DOHH2 (cell line): ENCODE measurements around the gene CD200.

Source experiments
- H3F3A ChIP-seq: fragments of 200-600 bp; sonication (generic), shearing (Covaris generic); 2 replicates; pipeline ENCODE4 v1.6.0; 2016; ENCODE audit warnings: antibody characterized with exemption, mild to moderate bottlenecking; ENCODE audit not compliant: control insufficient read depth, insufficient read depth
- H3K27ac ChIP-seq: fragments of 200-600 bp; sonication (generic); 2 replicates; pipeline ENCODE4 v1.5.1; 2014; ENCODE audit warnings: low read depth, mild to moderate bottlenecking, low read length, moderate library complexity
- H3K27me3 ChIP-seq: fragments of 200-600 bp; sonication (generic); 2 replicates; pipeline ENCODE4 v1.6.1; 2014; ENCODE audit warnings: mild to moderate bottlenecking, low read length, mixed read lengths; ENCODE audit not compliant: control insufficient read depth
- H3K36me3 ChIP-seq: fragments of 200-600 bp; sonication (generic); 2 replicates; pipeline ENCODE4 v1.6.1; 2014; ENCODE audit warnings: mild to moderate bottlenecking, low read length, moderate library complexity, mixed read lengths; ENCODE audit not compliant: control insufficient read depth
- H3K4me1 ChIP-seq: fragments of 200-600 bp; sonication (generic); 2 replicates; pipeline ENCODE4 v1.6.1; 2014; ENCODE audit warnings: mild to moderate bottlenecking, low read length, mixed read lengths; ENCODE audit not compliant: control insufficient read depth
- H3K4me2 ChIP-seq: fragments of 200-600 bp; sonication (generic); 2 replicates; pipeline ENCODE4 v1.6.0; 2014; ENCODE audit warnings: mild to moderate bottlenecking, low read length, moderate library complexity
- H3K4me3 ChIP-seq: fragments of 200-600 bp; sonication (generic); 2 replicates; pipeline ENCODE4 v1.5.1; 2014; ENCODE audit warnings: mild to moderate bottlenecking, low read length, mixed read lengths
- H3K79me2 ChIP-seq: fragments of 200-600 bp; sonication (generic); 2 replicates; pipeline ENCODE4 v1.6.1; 2014; ENCODE audit warnings: mild to moderate bottlenecking, low read length, mixed read lengths; ENCODE audit not compliant: control insufficient read depth
- H3K9me2 ChIP-seq: fragments of 200-600 bp; sonication (generic); replicated peaks from 2 replicates; pipeline ENCODE4 v1.6.1; 2014; ENCODE audit warnings: mild to moderate bottlenecking, low read length, mixed read lengths; ENCODE audit not compliant: control insufficient read depth
- H3K9me3 ChIP-seq: fragments of 200-600 bp; sonication (generic); 2 replicates; pipeline ENCODE4 v1.6.1; 2014; ENCODE audit warnings: antibody characterized with exemption, low read length, mixed read lengths; ENCODE audit not compliant: control insufficient read depth, insufficient read depth
- H4K20me1 ChIP-seq: fragments of 200-600 bp; sonication (generic); 2 replicates; pipeline ENCODE4 v1.6.0; 2014; ENCODE audit warnings: low read depth, mild to moderate bottlenecking, antibody characterized with exemption, low read length, moderate library complexity; ENCODE audit not compliant: control insufficient read depth, insufficient read depth
- EZH2phosphoT487 ChIP-seq: fragments of 200-600 bp; sonication (generic); IDR thresholded peaks from 2 replicates; pipeline ENCODE4 v1.6.1; 2017; ENCODE audit warnings: borderline replicate concordance, mild to moderate bottlenecking, antibody characterized with exemption, low read length, moderate library complexity, mixed read lengths
- TF ChIP-seq, protein P1 (sequence below): fragments of 200-600 bp; sonication (generic); IDR thresholded peaks from one replicate; pipeline ENCODE4 v1.5.1; 2014; ENCODE audit warnings: antibody characterized with exemption, mild to moderate bottlenecking, low read depth, low read length; ENCODE audit not compliant: poor library complexity, severe bottlenecking

The CD200 gene

DNA sequence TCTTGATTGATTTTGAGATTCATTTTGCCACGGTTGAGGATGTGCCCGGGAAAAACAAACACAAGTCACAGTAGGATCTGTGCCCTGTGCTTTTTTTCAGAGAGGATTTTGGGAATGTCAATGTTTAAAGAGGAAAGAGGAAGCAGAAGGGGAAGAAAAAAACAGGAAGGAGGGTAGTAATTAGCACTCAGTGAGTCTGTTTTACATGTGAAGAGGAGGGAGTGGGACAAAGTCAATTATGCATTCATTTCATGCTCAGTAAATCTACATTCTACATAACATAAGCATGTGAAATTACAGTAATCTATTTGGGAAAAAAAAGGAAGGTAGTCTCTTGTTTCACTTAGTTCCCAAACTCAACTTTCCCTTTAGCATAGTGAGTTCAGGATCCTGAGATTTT lies 18.3 kb upstream of the CD200 start:
- Histone ChIP-seq H3K9me2 (no peaks in the 10 kb centered on the region), H3K4me2 (no peak overlapping the region)

DNA sequence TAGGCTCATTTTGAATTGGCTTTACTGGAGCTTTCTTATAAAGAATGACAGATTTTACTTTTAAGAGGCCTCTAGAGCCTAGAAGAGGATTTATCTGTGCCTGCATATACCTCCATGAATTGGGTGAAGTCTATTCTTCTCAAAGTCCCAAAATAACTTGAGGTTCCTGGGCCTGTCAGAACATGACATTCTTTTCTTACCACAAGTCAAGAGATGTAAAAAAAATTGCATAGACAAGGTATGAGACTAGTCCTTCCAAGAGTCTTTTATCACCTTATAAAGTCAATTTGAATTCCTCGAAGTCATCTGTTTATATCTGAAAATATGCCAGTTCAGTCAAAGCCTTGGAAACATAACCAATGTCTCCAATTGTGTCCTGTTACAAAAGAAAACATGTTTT lies 17.2 kb upstream of the CD200 start:
- H3F3A ChIP-seq, result no peaks in the 10 kb centered on the region
- peaks cover 14% of the 10 kb centered on the region; the same call in 1 of the 2 replicates for H3K9me3 ChIP-seq
- H3K27me3 ChIP-seq, result no peaks in the 10 kb centered on the region
- H3K4me2 ChIP-seq, result no peak overlapping the region
- no peaks in the 10 kb centered on the region for H3K79me2 ChIP-seq
- H3K27ac ChIP-seq, result no peak overlapping the region
- H3K4me3 ChIP-seq, result no peak overlapping the region
- H4K20me1 ChIP-seq, result no peaks in the 10 kb centered on the region
- peaks cover 16% of the 10 kb centered on the region for H3K4me1 ChIP-seq
- no peaks in the 10 kb centered on the region for H3K36me3 ChIP-seq
- H3K9me2 ChIP-seq, result no peaks in the 10 kb centered on the region
- TF ChIP-seq, protein P1, sequence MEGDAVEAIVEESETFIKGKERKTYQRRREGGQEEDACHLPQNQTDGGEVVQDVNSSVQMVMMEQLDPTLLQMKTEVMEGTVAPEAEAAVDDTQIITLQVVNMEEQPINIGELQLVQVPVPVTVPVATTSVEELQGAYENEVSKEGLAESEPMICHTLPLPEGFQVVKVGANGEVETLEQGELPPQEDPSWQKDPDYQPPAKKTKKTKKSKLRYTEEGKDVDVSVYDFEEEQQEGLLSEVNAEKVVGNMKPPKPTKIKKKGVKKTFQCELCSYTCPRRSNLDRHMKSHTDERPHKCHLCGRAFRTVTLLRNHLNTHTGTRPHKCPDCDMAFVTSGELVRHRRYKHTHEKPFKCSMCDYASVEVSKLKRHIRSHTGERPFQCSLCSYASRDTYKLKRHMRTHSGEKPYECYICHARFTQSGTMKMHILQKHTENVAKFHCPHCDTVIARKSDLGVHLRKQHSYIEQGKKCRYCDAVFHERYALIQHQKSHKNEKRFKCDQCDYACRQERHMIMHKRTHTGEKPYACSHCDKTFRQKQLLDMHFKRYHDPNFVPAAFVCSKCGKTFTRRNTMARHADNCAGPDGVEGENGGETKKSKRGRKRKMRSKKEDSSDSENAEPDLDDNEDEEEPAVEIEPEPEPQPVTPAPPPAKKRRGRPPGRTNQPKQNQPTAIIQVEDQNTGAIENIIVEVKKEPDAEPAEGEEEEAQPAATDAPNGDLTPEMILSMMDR, result no peak
- TF ChIP-seq EZH2phosphoT487, result no peak

More for the DNA sequence above, 18.3 kb upstream of the CD200 start:
- TF ChIP-seq EZH2phosphoT487, result no peak
- TF ChIP-seq, protein P1, result no peak
- no peak overlapping the region for H3K4me3 ChIP-seq
- H3K4me1 ChIP-seq, result peaks cover 13% of the 10 kb centered on the region
- H3K27me3 ChIP-seq, result no peaks in the 10 kb centered on the region
- no peaks in the 10 kb centered on the region for H3F3A ChIP-seq
- H3K27ac ChIP-seq, result no peak overlapping the region
- H4K20me1 ChIP-seq, result no peaks in the 10 kb centered on the region
- H3K9me3 ChIP-seq, result peaks cover 14% of the 10 kb centered on the region; the same call in 1 of the 2 replicates
- no peaks in the 10 kb centered on the region for H3K36me3 ChIP-seq
- H3K79me2 ChIP-seq, result no peaks in the 10 kb centered on the region

DNA sequence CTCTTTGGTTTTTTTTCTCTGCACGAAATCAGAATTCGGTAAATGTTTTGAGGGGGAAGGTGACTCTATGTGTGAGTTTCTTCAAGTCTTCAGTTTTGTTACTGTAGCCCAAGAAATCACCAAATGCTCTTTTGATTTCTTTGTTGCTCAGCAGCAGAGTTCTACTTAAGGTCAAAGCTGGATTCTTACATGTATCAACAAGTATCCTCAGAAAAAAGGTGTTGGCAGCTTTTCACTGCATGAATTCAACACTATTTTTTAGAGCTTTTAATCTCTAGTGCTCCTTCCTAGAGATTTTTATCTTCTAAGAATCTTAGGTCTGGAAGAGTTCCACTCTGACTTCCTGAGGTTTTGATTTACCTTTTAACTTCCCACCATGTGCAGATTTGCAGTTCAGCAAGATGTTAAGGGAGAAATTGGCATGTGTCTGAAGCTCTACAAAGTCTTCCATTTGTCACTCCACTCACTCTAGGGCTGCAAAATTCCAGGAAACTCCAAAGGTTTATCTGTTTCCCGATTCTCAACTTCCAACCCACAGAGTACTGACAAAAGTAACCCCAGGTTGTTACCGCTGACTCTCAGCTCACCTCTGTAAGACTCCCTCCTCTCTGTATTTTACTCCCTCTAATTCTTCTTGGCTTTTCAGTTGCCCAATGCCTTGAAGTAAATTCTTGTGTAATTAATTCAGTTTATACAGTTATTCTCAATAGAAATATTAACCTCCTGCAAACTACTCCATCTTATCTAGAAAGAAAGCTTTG lies 13.3 kb upstream of the CD200 start:
- no peak overlapping the region for H3K27ac ChIP-seq
- H3K79me2 ChIP-seq, result no peaks in the 10 kb centered on the region
- H3K9me3 ChIP-seq, result peaks cover 13% of the 10 kb centered on the region; the same call in 1 of the 2 replicates
- peaks cover 12% of the 10 kb centered on the region for H3K4me1 ChIP-seq
- no peaks in the 10 kb centered on the region for H3K36me3 ChIP-seq
- H3F3A ChIP-seq, result no peaks in the 10 kb centered on the region
- no peaks in the 10 kb centered on the region for H4K20me1 ChIP-seq
- H3K4me3 ChIP-seq, result no peak overlapping the region
- H3K9me2 ChIP-seq, result no peaks in the 10 kb centered on the region
- H3K27me3 ChIP-seq, result no peaks in the 10 kb centered on the region
- TF ChIP-seq, protein P1, result no peak
- no peak overlapping the region for H3K4me2 ChIP-seq
